ENCODE results near the gene SBF1. TPM values are rescaled to one million over a fixed set of nuclear protein-coding genes. Genes with fewer than 3 reads are reported as not detected.

SBF1 gene
- polyA plus RNA-seq, 1 donor (not counting 4 experiments of a cell fraction or from before 2014, with no cell fraction given), result 16.2 TPM

DNA sequence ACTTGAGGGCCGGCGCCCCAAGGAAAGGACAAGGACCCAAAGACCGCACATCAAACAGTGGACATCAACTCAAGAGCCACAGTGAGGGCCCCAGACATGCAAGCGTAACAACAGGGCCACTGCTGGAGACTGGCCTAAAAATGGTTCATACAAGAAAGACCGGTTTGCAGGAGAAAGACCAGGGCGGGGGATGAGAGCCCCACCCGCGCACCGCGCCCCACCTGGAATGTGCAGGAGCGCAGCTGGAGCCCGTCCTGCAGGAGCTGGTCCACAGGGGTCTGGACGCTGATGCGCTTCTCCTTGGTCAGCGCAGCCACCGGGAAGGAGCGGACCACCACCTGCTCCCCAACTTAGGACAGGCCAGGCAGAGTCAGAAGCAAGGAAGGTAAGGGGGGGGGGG is 13.9 kb downstream of the SBF1 start:
- Histone ChIP-seq H3K27me3 (ENCODE audit: control insufficient read depth, extremely low read depth, insufficient read depth, low read length) (no peaks in the 10 kb centered on the region), H3K79me2 (ENCODE audit: control insufficient read depth, insufficient read depth, low read length) (no peaks in the 10 kb centered on the region), H3K27ac (ENCODE audit: control insufficient read depth, insufficient read depth, low read length) (no peak overlapping the region), H3K4me3 (ENCODE audit: control insufficient read depth in 2 of 3, extremely low read depth in 1 of 3, insufficient read depth in 2 of 3, low read depth in 1 of 3, low read length in 3 of 3) (no peak overlapping the region), H3K36me3 (ENCODE audit: control insufficient read depth in 2 of 2, extremely low read depth in 1 of 2, insufficient read depth in 2 of 2, low read length in 2 of 2) (peaks cover 48 to 69% of the 10 kb centered on the region in 2 experiments), H3K4me1 (ENCODE audit: control insufficient read depth, extremely low read depth, insufficient read depth, low read length) (peaks cover 8% of the 10 kb centered on the region), H3K9me1 (ENCODE audit: control insufficient read depth, extremely low read depth, insufficient read depth, low read length) (no peaks in the 10 kb centered on the region), H3K9me3 (ENCODE audit: control insufficient read depth, low read depth, low read length) (no peaks in the 10 kb centered on the region), H4K20me1 (ENCODE audit: control insufficient read depth, extremely low read depth, insufficient read depth, low read length) (no peaks in the 10 kb centered on the region), H3K4me2 (ENCODE audit: control insufficient read depth, extremely low read depth, insufficient read depth, low read depth, low read length) (no peak overlapping the region), H3K9ac (ENCODE audit: control insufficient read depth, extremely low read depth, insufficient read depth, low read length) (no peak overlapping the region), H2AFZ (ENCODE audit: control insufficient read depth, low read length) (no peak overlapping the region)
- FAIRE-seq (no peak), DNase-seq (ENCODE audit: low read depth, low spot score) (no peak)
- dilution Hi-C loops (cut with MboI; ENCODE audit: extremely low pct_ligation_motif_present, low sequenced_read_pairs), result no loop called here
- TF ChIP-seq, protein P1, sequence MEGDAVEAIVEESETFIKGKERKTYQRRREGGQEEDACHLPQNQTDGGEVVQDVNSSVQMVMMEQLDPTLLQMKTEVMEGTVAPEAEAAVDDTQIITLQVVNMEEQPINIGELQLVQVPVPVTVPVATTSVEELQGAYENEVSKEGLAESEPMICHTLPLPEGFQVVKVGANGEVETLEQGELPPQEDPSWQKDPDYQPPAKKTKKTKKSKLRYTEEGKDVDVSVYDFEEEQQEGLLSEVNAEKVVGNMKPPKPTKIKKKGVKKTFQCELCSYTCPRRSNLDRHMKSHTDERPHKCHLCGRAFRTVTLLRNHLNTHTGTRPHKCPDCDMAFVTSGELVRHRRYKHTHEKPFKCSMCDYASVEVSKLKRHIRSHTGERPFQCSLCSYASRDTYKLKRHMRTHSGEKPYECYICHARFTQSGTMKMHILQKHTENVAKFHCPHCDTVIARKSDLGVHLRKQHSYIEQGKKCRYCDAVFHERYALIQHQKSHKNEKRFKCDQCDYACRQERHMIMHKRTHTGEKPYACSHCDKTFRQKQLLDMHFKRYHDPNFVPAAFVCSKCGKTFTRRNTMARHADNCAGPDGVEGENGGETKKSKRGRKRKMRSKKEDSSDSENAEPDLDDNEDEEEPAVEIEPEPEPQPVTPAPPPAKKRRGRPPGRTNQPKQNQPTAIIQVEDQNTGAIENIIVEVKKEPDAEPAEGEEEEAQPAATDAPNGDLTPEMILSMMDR (optimal IDR thresholded peaks at IDR 0.05 in 1 of 3, IDR thresholded peaks at IDR 0.05 in 1 of 3, conservative IDR thresholded peaks at IDR 0.05 in 1 of 3; ENCODE audit: extremely low read depth in 1 of 3, insufficient read depth in 2 of 3, low read length in 3 of 3), result no peak
- no peak for TF ChIP-seq EZH2 (IDR thresholded peaks at IDR 0.05; ENCODE audit: low read length)

- peaks cover 50 to 69% of the 10 kb centered on the region in 2 experiments for H3K36me3 ChIP-seq (ENCODE audit: control insufficient read depth in 2 of 2, extremely low read depth in 1 of 2, insufficient read depth in 2 of 2, low read length in 2 of 2)
- no peak overlapping the region for H3K4me2 ChIP-seq (ENCODE audit: control insufficient read depth, extremely low read depth, insufficient read depth, low read depth, low read length)
- no peak for TF ChIP-seq EZH2 (IDR thresholded peaks at IDR 0.05; ENCODE audit: low read length)
- no peak overlapping the region for H2AFZ ChIP-seq (ENCODE audit: control insufficient read depth, low read length)
- H4K20me1 ChIP-seq (ENCODE audit: control insufficient read depth, extremely low read depth, insufficient read depth, low read length), result no peaks in the 10 kb centered on the region
- H3K4me1 ChIP-seq (ENCODE audit: control insufficient read depth, extremely low read depth, insufficient read depth, low read length), result peaks cover 8% of the 10 kb centered on the region
- H3K79me2 ChIP-seq (ENCODE audit: control insufficient read depth, insufficient read depth, low read length), result no peaks in the 10 kb centered on the region
- dilution Hi-C loops (cut with MboI; ENCODE audit: extremely low pct_ligation_motif_present, low sequenced_read_pairs), result no loop called here
- no peak overlapping the region for H3K9ac ChIP-seq (ENCODE audit: control insufficient read depth, extremely low read depth, insufficient read depth, low read length)
- H3K27ac ChIP-seq (ENCODE audit: control insufficient read depth, insufficient read depth, low read length), result no peak overlapping the region
- H3K4me3 ChIP-seq (ENCODE audit: control insufficient read depth in 2 of 3, extremely low read depth in 1 of 3, insufficient read depth in 2 of 3, low read depth in 1 of 3, low read length in 3 of 3), result no peak overlapping the region
- no peak for DNase-seq (ENCODE audit: low read depth, low spot score)
- H3K9me3 ChIP-seq (ENCODE audit: control insufficient read depth, low read depth, low read length), result no peaks in the 10 kb centered on the region
- no peaks in the 10 kb centered on the region for H3K9me1 ChIP-seq (ENCODE audit: control insufficient read depth, extremely low read depth, insufficient read depth, low read length)
- no peaks in the 10 kb centered on the region for H3K27me3 ChIP-seq (ENCODE audit: control insufficient read depth, extremely low read depth, insufficient read depth, low read length)
- FAIRE-seq, result no peak
These were observed 15.2 kb downstream of the SBF1 start for GRCh38 chr22:50459496-50460140.

DNA sequence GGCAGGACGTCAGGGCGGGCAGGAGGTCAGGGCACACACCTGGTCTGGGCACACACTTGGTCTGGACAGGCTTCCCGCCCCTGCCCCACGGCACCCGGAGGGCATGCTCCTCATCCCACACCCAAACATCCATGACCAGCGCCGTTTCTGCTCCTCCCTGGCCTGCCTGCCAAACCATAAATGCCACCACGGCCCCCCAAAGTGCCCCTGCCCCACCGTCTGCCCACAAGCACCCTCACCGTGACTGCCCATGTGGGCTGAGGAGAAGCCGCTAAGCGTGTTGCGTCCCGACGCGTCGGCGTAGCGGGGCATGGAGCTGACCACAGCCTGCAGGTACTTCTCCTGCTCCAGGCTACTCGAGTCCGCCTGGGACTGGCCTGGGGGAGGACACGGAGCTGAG is 15.8 kb downstream of the SBF1 start:
- TF ChIP-seq EZH2 (IDR thresholded peaks at IDR 0.05; ENCODE audit: low read length), result no peak
- TF ChIP-seq, protein P1 (optimal IDR thresholded peaks at IDR 0.05 in 1 of 3, IDR thresholded peaks at IDR 0.05 in 1 of 3, conservative IDR thresholded peaks at IDR 0.05 in 1 of 3; ENCODE audit: extremely low read depth in 1 of 3, insufficient read depth in 2 of 3, low read length in 3 of 3), result no peak
- Histone ChIP-seq H3K27me3 (ENCODE audit: control insufficient read depth, extremely low read depth, insufficient read depth, low read length) (no peaks in the 10 kb centered on the region), H2AFZ (ENCODE audit: control insufficient read depth, low read length) (no peak overlapping the region), H3K4me2 (ENCODE audit: control insufficient read depth, extremely low read depth, insufficient read depth, low read depth, low read length) (no peak overlapping the region), H4K20me1 (ENCODE audit: control insufficient read depth, extremely low read depth, insufficient read depth, low read length) (peaks cover under 1% of the 10 kb centered on the region), H3K4me1 (ENCODE audit: control insufficient read depth, extremely low read depth, insufficient read depth, low read length) (peaks cover 8% of the 10 kb centered on the region), H3K79me2 (ENCODE audit: control insufficient read depth, insufficient read depth, low read length) (no peaks in the 10 kb centered on the region), H3K27ac (ENCODE audit: control insufficient read depth, insufficient read depth, low read length) (no peak overlapping the region), H3K4me3 (ENCODE audit: control insufficient read depth in 2 of 3, extremely low read depth in 1 of 3, insufficient read depth in 2 of 3, low read depth in 1 of 3, low read length in 3 of 3) (no peak overlapping the region), H3K36me3 (ENCODE audit: control insufficient read depth in 2 of 2, extremely low read depth in 1 of 2, insufficient read depth in 2 of 2, low read length in 2 of 2) (peaks cover 53 to 63% of the 10 kb centered on the region in 2 experiments), H3K9me1 (ENCODE audit: control insufficient read depth, extremely low read depth, insufficient read depth, low read length) (no peaks in the 10 kb centered on the region), H3K9me3 (ENCODE audit: control insufficient read depth, low read depth, low read length) (no peaks in the 10 kb centered on the region), H3K9ac (ENCODE audit: control insufficient read depth, extremely low read depth, insufficient read depth, low read length) (no peak overlapping the region)
- DNase-seq (ENCODE audit: low read depth, low spot score) (no peak), FAIRE-seq (no peak)
- dilution Hi-C loops (cut with MboI; ENCODE audit: extremely low pct_ligation_motif_present, low sequenced_read_pairs), result no loop called here

Measured in keratinocyte (primary cell).